AG04450 (cell line): ENCODE results near the gene CBL. TPM values are rescaled to one million over a fixed set of nuclear protein-coding genes. Genes with fewer than 3 reads are reported as not detected.

Source experiments
- CTCF ChIA-PET: fragments of 300-600, 350-600 bp; formaldehyde crosslinking; extraction: SDS; loops from one replicate; lab custom pipeline; 2022; ENCODE audit warnings: antibody characterized with exemption, inconsistent platforms; lab: Charles Lee
- POLR2A ChIA-PET: fragments of 350-600 bp; formaldehyde crosslinking; extraction: SDS; loops from one replicate; lab custom pipeline; 2021; ENCODE audit warnings: antibody characterized with exemption, inconsistent platforms; lab: Yijun Ruan, JAX
- DNase-seq: peaks from one replicate; pipeline ENCODE4 v3.0.0-alpha.2; 2011; ENCODE audit warnings: low read depth, low spot score
- H3K27ac ChIP-seq: one replicate; pipeline ENCODE4 v1.5.1; 2012; ENCODE audit warnings: low read depth, low read length, control low read depth
- H3K27me3 ChIP-seq: one replicate; pipeline ENCODE4 v1.6.0; 2012; ENCODE audit warnings: low read length; ENCODE audit not compliant: control insufficient read depth, insufficient read depth
- H3K4me3 ChIP-seq: 2 replicates; pipeline ENCODE4 v1.5.1; 2011; ENCODE audit warnings: mild to moderate bottlenecking, low read depth, low read length, control low read depth
- H3K9me3 ChIP-seq: 2 replicates; pipeline ENCODE4 v1.5.1; 2012; ENCODE audit warnings: low read length; ENCODE audit not compliant: control insufficient read depth, insufficient read depth
- CTCF ChIP-seq: IDR thresholded peaks from 2 replicates; pipeline ENCODE4 v1.5.1; 2011; ENCODE audit warnings: low read depth, low read length, control low read depth, inconsistent platforms
- polyA plus RNA-seq: library from polyadenylated mRNA; depleted of rRNA; stranded (reverse); fragments of >200 nt; gene quantifications from 2 replicates; pipeline ENCODE4 v1.2.3, GENCODE V29; 2011

The CBL gene
- polyA plus RNA-seq, 1 experiment: 24.3 TPM

GRCh38 chr11:119266517-119267255 is 60.5 kb downstream of the CBL start:
- no peaks in the 10 kb centered on the region for H3K27me3 ChIP-seq
- TF ChIP-seq CTCF: no peak
- H3K9me3 ChIP-seq: no peaks in the 10 kb centered on the region
- no peak overlapping the region for H3K27ac ChIP-seq
- CTCF ChIA-PET: interaction anchor here (0.7 to 1.2 kb wide), 4 partner anchors 60 to 172 kb away, joined by 3 read pairs; partner anchors contain the start of gene CBL
- H3K4me3 ChIP-seq: no peak overlapping the region
- POLR2A ChIA-PET: no interaction called here
- DNase-seq: no peak

- POLR2A ChIA-PET: no interaction called here
- CTCF ChIA-PET: interaction anchor here (1.2 kb wide), 1 partner anchor 173 kb away, joined by 3 read pairs; a partner anchor contains a TSS
Observed at GRCh38 chr11:119267645-119268044, 61.5 kb downstream of the CBL start.

DNA sequence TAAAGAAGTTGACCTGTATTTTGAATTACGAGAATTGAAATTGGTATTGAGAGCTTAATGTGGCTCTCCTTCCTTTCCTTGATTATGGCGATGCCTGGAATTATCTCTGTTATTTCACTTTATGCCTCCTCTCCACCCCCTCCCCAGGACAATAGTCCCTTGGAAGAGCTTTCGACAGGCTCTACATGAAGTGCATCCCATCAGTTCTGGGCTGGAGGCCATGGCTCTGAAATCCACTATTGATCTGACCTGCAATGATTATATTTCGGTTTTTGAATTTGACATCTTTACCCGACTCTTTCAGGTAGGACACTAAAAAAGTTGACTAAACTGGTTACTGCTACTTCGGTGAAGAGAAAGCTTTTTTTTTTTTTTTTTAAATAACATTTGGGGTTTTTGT is 67.6 kb downstream of the CBL start:
- POLR2A ChIA-PET: no interaction called here
- no peak overlapping the region for H3K4me3 ChIP-seq
- H3K27ac ChIP-seq: no peak overlapping the region
- TF ChIP-seq CTCF: no peak
- DNase-seq: no peak
- no peaks in the 10 kb centered on the region for H3K27me3 ChIP-seq
- no peaks in the 10 kb centered on the region for H3K9me3 ChIP-seq
- CTCF ChIA-PET: interaction anchor here (0.5 to 1.1 kb wide), 3 partner anchors 68 to 201 kb away, joined by 3 to 8 read pairs (median 4); partner anchors contain the start of gene CBL

More at GRCh38 chr11:119267645-119268044, 61.5 kb downstream of the CBL start:
- no peak for TF ChIP-seq CTCF
- Histone ChIP-seq H3K9me3 (no peaks in the 10 kb centered on the region), H3K27ac (no peak overlapping the region), H3K27me3 (no peaks in the 10 kb centered on the region), H3K4me3 (no peak overlapping the region)
- no peak for DNase-seq

DNA sequence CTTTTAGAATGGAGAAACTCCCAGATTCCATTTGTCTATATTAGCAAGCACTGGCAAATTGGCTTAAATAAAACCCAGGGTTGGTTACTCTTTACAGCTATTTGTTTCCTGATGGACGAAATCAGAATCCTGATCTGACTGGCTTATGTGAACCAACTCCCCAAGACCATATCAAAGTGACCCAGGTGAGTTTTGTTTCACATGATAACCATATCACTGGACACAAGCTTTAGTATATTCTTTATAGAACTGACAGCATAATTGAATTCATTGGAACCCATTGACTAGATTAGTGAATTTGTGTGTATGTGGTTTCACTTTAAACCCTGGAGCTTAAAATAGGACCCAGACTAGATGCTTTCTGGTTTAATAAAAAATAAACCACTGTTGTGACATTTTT is 71.5 kb downstream of the CBL start:
- TF ChIP-seq CTCF: no peak
- CTCF ChIA-PET: interaction anchor here (0.6 to 2.6 kb wide), 4 partner anchors 32 to 528 kb away, joined by 3 to 16 read pairs (median 3); partner anchors contain the start of gene CBL
- Histone ChIP-seq H3K9me3 (no peaks in the 10 kb centered on the region), H3K27ac (no peak overlapping the region), H3K4me3 (no peak overlapping the region), H3K27me3 (no peaks in the 10 kb centered on the region)
- no peak for DNase-seq
- POLR2A ChIA-PET: no interaction called here

GRCh38 chr11:119282495-119282894 is 76.4 kb downstream of the CBL start:
- Histone ChIP-seq H3K27me3 (no peaks in the 10 kb centered on the region), H3K4me3 (no peak overlapping the region), H3K9me3 (no peaks in the 10 kb centered on the region), H3K27ac (no peak overlapping the region)
- CTCF ChIA-PET: interaction anchor here (1.2 to 2.5 kb wide), 3 partner anchors 56 to 137 kb away, joined by 4 to 22 read pairs (median 6); partner anchors contain the start of gene CBL
- no peak for DNase-seq
- POLR2A ChIA-PET: no interaction called here
- TF ChIP-seq CTCF: no peak
